Stimulated activated CD4-positive, alpha-beta T cell treated with anti-CD3 and anti-CD28 coated beads, TNF-alpha, amount 100 ng/mL, for 48 hours (primary cell): ENCODE measurements around the gene SYNGAP1.

Source experiments
- DNase-seq, 3 donors: peaks; one replicate each; pipeline ENCODE4 v3.0.0-alpha.2; 2020; ENCODE audit warnings: low read depth in 3 of 3

SYNGAP1 gene

DNA sequence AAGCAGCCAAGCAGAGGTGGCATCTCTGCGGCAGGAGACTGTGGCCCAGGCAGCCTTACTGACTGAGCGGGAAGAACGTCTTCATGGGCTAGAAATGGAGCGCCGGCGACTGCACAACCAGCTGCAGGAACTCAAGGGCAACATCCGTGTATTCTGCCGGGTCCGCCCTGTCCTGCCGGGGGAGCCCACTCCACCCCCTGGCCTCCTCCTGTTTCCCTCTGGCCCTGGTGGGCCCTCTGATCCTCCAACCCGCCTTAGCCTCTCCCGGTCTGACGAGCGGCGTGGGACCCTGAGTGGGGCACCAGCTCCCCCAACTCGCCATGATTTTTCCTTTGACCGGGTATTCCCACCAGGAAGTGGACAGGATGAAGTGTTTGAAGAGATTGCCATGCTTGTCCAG is 15.0 kb upstream of the SYNGAP1 start:
- no peak for DNase-seq

DNA sequence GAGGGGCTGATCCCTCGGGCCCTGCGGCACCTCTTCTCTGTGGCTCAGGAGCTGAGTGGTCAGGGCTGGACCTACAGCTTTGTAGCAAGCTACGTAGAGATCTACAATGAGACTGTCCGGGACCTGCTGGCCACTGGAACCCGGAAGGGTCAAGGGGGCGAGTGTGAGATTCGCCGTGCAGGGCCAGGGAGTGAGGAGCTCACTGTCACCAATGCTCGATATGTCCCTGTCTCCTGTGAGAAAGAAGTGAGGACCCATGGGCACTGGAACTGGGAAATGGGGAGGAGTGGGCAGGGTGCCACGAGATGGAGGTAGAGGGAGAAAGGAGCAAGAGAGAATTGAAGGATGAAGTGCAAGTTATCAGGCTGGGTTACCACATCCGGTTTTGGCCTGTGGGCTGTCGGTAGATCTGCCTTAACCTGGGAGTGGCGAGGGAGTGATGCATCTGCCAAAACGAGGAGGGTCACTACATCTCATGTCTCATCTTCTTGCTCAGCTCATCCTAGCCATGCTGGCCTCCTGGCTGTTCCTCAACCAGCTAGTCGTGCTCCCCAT is 14.4 kb upstream of the SYNGAP1 start:
- DNase-seq: no peak

DNA sequence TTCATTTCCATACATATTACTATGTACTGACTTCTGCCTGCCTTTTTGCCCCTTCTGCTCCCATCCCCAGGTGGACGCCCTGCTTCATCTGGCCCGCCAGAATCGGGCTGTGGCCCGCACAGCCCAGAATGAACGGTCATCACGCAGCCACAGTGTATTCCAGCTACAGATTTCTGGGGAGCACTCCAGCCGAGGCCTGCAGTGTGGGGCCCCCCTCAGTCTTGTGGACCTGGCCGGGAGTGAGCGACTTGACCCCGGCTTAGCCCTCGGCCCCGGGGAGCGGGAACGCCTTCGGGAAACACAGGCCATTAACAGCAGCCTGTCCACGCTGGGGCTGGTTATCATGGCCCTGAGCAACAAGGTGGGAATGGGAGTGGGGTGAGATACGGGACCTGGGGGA is 13.7 kb upstream of the SYNGAP1 start:
- DNase-seq: no peak

DNA sequence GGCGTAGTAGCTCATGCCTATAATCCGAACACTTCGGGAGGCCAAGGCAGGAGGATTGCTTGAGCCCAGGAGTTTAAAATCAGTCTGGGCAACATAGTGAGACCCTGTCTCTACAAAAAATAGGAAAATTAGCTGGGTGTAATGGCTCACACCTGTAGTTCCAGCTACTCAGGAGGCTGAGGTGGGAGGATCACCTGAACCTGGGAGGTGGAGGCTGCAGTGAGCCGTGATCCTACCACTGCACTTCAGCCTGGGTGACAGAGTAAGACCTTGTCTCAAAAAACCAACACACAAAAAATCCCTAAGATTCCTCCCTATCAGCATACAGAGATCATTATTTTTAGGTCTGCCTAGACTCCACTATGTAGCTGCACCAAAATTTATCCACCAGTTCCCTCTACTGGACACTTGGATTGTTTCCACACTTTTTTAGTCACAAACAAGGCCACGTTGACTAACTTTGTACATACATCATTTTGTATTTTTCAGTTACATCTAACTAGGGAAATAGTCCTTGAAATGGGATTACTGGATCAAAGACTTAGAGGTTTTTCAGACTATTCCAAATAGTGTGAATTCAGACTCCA is 12.6 kb upstream of the SYNGAP1 start:
- DNase-seq: no peak

DNA sequence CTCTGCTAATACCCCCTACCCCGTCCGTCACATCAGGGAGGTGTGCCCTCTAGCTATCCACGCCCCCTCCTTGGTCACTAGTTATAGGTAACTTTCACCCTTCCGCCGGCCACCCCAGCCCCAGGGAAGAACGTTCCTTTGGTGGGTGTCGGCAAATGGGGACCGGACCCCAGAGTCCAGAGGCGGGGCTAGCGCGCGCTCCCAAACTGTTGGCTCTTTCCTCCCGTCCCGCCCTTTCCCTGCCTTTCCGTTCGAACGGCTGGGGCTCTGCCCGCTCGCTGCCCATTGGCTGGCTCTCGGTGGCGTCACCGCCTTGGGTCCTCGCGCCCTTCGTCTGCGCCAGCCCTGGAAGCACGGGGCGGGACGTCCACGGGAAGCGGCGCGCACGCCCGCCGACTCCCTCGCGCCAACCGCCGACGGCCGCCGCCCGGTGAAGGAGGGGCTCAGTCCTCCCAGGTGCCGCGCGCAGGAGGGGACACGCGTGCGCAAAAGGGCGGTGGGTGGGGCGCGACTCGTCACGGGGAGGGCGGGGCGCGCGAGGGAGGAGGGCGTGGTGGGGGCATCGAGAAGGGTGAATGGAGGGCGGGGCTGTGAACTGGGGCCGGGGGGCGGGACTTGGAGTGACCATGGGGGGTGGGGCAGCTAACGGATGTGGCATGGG is 9.7 kb upstream of the SYNGAP1 start:
- DNase-seq: peak; percentile 96 to 100 (median 97)

DNA sequence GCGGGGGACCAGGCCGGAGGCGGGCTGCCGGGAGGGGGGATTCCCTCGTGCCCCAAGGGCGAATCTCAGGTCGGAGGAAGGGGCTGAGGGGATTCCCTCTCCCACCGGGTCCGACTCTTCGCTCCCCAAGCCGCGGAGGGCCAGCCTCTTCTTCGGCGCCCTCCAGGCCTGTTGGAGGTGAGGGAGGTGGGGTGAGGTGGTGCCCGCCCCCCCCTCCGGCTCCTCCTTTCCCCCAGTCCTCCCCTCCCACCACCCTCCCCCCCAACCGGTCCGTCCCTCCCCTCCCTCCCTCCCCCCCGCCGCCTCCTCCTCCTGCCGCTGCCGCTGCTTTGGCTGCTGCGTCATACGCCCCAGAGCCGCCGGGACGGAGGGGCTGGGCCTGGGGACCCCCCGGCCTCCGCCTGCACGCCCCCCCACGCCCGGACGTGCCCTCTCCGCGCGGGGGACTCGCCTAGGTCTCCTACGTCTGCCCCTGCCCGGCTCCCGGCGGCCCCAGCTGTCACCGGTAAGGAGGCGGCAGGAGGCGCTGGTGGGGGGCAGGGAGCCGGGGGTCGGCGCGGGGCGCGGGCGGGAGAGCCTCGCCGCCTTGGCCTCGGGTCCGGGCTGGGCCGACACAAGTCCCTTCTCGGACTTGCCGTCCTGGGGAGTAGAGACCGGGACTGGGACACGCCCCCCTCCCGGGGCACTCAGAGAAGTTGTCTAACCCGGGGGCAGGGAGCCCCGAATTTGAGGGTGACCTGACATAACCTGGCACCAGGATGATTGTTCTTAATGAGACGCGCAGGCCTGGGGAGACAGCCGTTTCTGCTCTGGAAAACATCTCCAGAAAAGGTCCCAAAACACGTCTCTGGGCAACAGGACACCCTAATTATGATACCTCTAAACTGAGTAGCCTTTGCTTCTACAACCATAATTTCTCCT is 8.9 kb upstream of the SYNGAP1 start, which contains the start of gene PHF1:
Gene PHF1, plus strand, starts transcription at position 304 of the 921 bp plus-strand sequence. CDS start 1,250 bp downstream, outside the sequence.
- peak in 1 of 3 donors; percentile 77 for DNase-seq

DNA sequence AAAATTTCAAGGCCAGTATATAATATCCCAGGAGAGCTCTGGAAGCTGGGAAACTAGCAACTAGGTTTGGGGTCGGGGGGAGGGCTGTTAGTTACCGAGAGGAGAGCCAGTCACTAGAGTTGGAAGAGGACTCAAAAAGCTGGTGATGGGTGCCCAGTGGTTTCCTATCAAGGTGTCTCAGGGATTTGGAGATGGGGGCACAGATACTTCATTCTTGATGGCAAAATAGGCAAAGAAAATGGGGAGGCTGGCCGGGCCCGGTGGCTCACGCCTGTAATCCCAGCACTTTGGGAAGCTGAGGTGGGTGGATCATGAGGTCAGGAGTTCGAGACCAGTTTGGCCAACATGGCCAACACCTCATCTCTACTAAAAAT is 8.2 kb upstream of the SYNGAP1 start:
- DNase-seq: no peak

DNA sequence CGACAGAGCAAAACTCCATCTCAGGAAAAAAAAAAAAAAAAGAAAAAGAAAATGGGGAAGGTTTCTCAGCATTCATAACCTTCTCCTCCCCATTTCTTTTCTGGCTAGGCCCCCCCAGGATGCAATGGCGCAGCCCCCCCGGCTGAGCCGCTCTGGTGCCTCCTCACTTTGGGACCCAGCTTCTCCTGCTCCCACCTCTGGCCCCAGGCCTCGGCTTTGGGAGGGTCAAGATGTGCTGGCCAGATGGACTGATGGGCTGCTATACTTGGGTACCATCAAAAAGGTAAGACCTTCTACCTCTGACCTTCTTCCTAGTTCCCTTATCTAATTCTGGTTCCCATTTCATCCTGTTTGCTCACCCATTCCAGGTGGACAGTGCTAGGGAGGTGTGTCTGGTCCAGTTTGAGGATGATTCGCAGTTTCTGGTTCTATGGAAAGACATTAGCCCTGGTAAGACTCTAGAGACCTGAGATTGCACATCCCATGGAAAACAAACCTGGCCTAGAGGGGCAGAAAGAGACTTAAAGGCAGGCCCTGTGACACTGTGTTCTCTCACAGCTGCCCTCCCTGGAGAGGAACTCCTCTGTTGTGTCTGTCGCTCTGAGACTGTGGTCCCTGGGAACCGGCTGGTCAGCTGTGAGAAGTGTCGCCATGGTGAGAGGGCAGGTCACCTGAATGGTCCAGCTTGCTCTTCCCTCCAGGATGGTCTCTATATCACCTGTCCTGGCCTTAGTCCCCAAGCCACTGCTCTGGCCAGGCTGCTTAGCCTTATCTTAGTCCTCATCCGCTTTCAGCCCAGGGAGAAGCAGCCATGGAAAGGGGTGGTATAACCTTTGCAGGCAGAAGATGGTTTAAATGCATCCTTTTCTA is 7.5 kb upstream of the SYNGAP1 start:
- no peak for DNase-seq

DNA sequence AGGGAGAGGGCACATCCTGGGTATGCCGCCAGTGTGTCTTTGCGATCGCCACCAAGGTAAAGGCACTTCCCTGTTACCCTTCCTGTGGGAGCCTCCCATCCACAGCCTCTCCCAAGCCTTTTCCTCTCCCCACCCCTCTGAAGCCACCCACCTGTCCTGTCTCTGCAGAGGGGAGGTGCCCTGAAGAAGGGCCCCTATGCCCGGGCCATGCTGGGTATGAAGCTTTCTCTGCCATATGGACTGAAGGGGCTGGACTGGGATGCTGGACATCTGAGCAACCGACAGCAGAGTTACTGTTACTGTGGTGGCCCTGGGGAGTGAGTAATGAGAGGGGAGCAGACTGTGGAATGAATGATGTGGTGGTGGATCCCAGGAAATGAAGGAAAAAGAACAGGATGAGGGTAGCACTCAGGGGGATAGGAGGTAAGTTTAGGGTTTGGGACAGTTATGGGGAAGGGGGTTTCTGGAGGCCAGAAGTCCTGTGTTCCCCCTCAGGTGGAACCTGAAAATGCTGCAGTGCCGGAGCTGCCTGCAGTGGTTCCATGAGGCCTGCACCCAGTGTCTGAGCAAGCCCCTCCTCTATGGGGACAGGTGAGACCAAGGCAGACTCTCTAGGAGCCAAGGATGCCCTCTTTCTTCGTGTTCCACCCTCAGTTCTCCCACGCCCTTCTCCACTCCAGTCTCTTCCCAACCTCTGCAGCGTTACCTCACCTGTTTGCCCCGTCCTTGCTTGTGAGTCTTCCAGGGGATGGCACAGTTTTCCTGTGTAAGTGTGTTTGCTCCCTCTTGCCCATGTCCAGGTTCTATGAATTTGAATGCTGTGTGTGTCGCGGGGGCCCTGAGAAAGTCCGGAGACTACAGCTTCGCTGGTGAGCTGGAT is 6.4 kb upstream of the SYNGAP1 start:
- no peak for DNase-seq

DNA sequence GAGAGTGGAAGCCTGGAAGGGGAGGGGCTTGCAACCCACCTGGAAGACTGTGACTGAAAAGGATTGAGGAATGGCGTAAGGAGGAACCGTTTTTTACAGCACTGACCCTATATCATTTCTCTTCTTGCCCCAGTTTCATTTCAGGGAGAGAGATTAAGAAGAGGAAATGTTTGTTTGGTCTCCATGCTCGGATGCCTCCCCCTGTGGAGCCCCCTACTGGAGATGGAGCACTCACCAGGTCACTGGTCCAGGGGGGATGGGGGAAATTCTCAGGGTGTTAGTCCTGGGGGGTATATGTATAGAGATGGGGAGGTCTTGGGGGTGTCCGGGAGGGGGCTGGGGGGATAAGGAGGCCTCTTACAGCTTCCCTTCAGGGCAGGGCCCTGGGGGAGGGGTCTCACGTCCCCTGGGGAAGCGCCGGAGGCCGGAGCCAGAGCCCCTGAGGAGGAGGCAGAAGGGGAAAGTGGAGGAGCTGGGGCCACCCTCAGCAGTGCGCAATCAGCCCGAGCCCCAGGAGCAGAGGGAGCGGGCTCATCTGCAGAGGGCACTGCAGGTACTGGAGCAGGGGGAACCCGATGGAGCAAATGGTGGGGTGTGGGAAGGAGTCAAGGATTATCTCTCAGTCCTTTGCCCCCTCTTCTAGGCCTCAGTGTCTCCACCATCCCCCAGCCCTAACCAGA is 5.1 kb upstream of the SYNGAP1 start:
- DNase-seq: no peak

DNA sequence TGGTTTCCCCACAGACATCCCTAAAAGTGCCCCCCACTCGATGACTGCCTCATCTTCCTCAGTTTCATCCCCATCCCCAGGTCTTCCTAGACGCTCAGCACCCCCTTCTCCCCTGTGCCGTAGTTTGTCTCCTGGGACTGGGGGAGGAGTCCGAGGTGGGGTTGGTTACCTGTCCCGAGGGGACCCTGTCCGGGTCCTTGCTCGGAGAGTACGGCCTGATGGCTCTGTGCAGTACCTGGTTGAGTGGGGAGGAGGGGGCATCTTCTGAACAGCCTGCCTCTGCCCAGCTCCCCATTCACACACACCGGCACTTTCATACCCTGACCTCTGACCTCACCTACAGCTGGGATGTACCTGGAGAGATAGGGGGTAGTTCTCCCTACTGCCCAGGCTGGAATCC is 4.0 kb upstream of the SYNGAP1 start:
- DNase-seq: no peak

DNA sequence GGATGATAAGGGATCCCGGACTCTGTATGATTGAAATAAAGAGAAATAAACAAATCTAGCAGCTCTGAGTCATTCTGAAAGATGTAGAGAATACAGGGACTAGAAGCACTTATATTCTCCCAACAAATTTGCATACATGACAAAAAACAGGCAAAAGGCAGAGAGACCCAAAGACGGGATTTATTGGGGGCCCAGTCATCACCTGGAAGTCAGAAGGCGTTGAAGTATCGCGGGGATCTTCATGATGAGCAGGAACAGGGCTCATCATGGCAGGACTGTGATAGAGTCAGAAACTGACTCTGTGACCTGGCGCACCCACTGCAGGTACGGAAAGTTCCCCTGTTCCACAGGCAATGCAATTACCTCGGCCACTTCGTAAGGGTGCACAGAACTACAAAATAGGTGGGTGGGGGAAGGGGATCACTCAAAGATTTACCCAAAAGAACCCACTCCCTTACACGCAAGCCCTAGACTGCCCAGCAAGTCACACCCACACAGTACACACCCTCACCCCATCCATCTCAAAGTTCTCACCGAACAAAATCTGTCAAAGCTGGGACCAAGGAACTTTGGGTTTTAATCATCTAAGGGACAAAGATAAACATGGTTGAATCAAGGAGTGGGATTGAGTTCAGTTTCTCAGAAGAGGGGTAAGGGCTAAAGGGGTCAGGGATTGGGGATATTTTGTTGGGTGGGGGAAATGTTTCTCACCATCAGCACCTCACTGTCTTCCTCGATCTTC is 3.3 kb upstream of the SYNGAP1 start:
- no peak for DNase-seq

DNA sequence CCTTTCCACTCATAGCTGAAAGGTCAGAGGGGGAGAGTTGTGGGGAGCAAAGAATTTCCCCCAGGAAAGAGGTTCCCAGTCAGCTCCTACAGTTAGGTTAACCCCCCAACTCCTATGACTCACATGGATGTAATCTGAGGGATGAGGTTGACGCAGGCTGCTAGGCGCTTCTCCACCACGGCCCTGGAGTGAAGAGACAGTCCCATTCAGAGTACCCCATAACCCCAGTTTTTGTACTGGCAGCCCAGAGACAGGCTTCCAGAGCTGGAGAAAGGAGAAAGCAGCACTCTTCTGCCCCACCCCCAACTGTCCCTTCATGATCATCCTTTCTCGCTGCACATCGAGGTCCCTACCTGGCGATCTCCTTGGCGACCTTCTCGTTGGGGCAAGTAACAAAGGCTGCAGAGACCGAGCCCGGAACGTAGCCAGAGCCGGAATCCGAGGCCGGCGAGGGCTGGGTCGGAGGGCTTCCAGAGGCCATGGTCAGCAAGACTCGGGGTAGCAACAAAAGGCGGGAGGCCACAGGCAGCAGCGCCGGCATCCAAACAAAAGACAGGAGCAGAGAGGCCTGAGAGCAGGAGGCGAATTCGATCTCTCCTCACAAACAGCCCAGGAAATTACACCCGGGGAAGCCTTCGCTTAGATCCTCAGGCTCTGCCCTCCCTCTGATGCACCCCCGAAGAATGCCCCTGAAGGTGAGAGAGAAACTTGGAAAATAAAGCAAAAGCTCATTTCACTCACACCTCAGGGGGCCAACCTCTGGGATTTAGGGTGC is 2.5 kb upstream of the SYNGAP1 start:
- no peak for DNase-seq

DNA sequence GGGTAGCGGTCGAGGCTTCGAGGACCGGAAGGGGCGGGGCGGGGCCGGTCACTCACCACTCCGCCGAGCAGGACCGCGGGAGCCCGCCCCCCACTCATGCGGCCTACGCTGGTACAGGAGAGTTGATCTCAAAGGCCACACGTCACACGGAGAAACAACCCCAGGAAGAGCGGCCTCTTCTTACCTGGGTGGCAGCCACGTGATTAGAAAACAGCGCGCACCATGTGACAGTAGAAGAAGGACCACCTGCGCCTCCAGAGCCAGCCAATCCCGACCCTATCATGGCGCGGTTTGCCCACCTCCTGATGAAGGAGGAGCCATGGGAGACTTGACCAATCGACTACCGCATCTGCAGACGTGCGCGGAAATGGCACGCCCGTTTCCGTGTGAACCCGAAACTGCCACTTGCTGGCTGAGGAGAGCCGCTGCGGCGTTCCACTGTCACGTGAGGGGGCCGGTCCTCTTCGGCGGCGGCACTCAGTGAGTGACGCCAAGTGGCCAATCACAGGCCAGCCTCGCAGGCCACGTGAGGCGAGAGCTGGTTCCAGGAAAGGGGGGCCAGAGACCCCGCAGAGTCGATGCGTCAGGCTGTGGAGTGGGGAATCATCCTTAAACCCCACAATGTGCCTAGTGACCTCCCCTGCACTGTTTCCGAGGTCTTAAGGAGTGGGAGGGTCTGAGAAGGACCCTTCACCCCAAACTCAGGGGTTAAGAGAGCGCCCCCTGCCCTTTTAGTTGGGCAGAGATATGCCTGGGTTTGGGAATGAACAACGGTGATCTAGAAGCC is 1.8 kb upstream of the SYNGAP1 start, which contains the start of gene CUTA:
Gene CUTA, minus strand, starts transcription at position 205 of the 787 bp plus-strand sequence. Its CDS starts 107 bp downstream, at position 98.
- DNase-seq: peak; percentile 95 to 99 (median 96)

DNA sequence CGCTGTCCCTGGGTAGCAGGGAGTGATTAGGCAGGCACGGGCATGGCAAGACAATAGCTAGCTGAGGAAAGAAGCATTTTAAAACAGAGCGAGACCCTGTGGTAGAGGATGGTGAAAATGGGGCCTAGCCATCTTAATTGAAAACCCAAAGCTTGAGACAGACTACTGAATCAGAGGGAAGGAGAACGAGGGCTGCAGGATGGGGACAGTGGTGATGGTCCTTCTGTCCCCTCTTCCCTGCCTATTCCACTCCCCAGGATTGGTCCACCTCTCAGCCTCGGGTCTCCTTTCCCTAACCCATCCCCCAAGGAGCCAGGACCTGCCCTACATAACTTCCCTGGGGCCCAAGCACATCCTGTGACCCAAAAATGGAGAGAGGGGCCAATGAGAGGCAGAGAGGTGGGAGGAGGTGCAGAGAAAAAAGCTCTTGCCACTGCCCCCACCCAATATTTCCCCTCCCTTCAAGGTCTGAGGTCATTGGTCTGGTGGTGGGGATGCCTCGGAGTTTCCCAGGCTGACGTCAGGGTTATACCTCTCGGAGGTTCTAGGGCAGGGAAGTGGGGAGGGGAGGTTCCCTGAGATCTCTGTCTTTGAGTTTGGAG is 1.1 kb upstream of the SYNGAP1 start:
- DNase-seq: peak in 1 of 3 donors; percentile 43

DNA sequence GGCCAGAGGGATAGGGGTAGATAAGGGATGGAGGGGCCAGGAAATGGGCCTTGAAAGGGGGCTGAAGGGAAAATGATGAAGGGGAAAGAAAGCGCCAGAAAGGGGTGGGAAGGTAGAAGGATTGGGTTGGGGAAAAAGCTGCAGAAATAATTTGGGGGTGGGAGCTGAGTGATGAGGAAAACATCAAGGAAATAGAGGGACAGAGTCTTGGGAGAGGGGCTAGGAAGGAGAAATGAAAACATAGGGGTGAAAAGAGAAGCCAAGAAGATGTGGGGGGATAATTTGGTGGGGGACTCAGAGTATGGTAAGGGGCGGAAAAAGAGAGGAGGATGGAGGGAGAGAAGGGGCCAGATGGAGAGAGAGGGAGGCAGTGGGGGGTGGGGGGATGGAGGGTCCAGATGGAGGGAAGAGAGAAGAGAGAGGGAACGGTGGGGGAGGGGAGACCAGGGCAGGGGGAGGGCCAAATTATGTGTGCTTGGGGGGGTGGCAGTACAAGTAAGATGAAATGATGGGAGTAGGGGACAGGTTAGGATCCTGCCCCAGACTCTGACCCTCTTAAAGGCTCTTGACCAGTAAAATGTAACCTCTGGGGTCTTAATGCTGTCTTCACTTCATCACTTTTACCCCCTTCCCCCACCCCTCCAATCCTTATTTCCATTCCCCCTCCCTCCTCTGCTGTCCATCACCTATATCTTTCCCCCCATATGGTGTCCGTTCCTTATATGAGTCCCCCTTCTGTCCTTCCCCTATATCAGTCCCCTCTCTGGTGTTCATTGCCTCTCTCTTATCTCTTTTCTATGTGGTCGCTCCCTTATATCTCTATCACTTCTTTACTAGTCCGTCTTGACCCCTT is 852 bp downstream of the SYNGAP1 start:
- DNase-seq: no peak
